Liver (tissue), 9 donors: ENCODE data around the gene NAPA. TPM values are rescaled to one million over a fixed set of nuclear protein-coding genes. Genes with fewer than 3 reads are reported as not detected.

ENCODE experiments used
- DNase-seq: peaks from one replicate; pipeline ENCODE4 v3.0.0-alpha.2; 2017; ENCODE audit warnings: low spot score
- H3K27ac ChIP-seq, 2 donors: one replicate each; pipeline ENCODE4 v1.7.0; 2013; ENCODE audit warnings: inconsistent platforms in 2 of 2, low read length in 2 of 2, control low read depth in 1 of 2, low read depth in 1 of 2, mild to moderate bottlenecking in 1 of 2
- H3K27me3 ChIP-seq, 4 donors: one replicate each; pipeline versions ENCODE4 v1.6.1 to v1.7.0; 2013; ENCODE audit warnings: low read length in 3 of 4, inconsistent platforms in 1 of 4, mild to moderate bottlenecking in 1 of 4, moderate library complexity in 1 of 4; ENCODE audit not compliant: control insufficient read depth in 4 of 4, insufficient read depth in 4 of 4
- H3K36me3 ChIP-seq, 4 donors: one replicate each; pipeline versions ENCODE4 v1.6.1 to v1.7.0; 2013; ENCODE audit warnings: low read length in 3 of 4, mild to moderate bottlenecking in 3 of 4, low read depth in 1 of 4, moderate library complexity in 1 of 4; ENCODE audit not compliant: control insufficient read depth in 4 of 4, insufficient read depth in 3 of 4
- H3K4me1 ChIP-seq, 4 donors: one replicate each; pipeline versions ENCODE4 v1.6.1 to v1.7.0; 2013; ENCODE audit warnings: low read length in 3 of 4, mild to moderate bottlenecking in 3 of 4, moderate library complexity in 1 of 4; ENCODE audit not compliant: control insufficient read depth in 4 of 4, insufficient read depth in 4 of 4
- H3K4me3 ChIP-seq, 3 donors: one replicate each; pipeline versions ENCODE4 v1.6.1 to v1.7.0; 2013; ENCODE audit warnings: low read length in 3 of 3, control low read depth in 1 of 3, low read depth in 1 of 3, mild to moderate bottlenecking in 1 of 3
- H3K9ac ChIP-seq, 2 donors: one replicate each; pipeline ENCODE4 v1.7.0; 2013; ENCODE audit warnings: low read length in 2 of 2, mild to moderate bottlenecking in 2 of 2, moderate library complexity in 2 of 2, control low read depth in 1 of 2, low read depth in 1 of 2
- H3K9me3 ChIP-seq, 4 donors: one replicate each; pipeline versions ENCODE4 v1.6.1 to v1.7.0; 2013; ENCODE audit warnings: low read length in 3 of 4; ENCODE audit not compliant: control insufficient read depth in 4 of 4
- EGR1 ChIP-seq, 2 donors: IDR thresholded peaks; 2 replicates each; pipeline ENCODE4 v1.6.1; 2016 to 2018; ENCODE audit warnings: antibody characterized with exemption in 2 of 2, low read depth in 2 of 2
- FOXA1 ChIP-seq: IDR thresholded peaks from 2 replicates; pipeline ENCODE4 v1.6.1; 2016; ENCODE audit warnings: antibody characterized with exemption
- GABPA ChIP-seq, 2 donors: IDR thresholded peaks in 1 of 2; conservative IDR thresholded peaks in 1 of 2; 2 replicates each; pipeline ENCODE4 v1.6.1; 2016; ENCODE audit warnings: antibody characterized with exemption in 2 of 2, mild to moderate bottlenecking in 1 of 2, moderate library complexity in 1 of 2
- JUND ChIP-seq, 2 donors: IDR thresholded peaks; 2 replicates each; pipeline ENCODE4 v1.6.1; 2016; ENCODE audit warnings: antibody characterized with exemption in 2 of 2
- RXRA ChIP-seq, 2 donors: IDR thresholded peaks; 2 replicates each; pipeline ENCODE4 v1.6.1; 2017 to 2018; ENCODE audit warnings: antibody characterized with exemption in 2 of 2, mild to moderate bottlenecking in 1 of 2
- SP1 ChIP-seq: IDR thresholded peaks from 2 replicates; pipeline ENCODE4 v1.6.1; 2018; ENCODE audit warnings: antibody characterized with exemption, mild to moderate bottlenecking
- TAF1 ChIP-seq: conservative IDR thresholded peaks from 2 replicates; pipeline ENCODE4 v1.6.1; 2016; ENCODE audit warnings: antibody characterized with exemption, mild to moderate bottlenecking
- YY1 ChIP-seq: IDR thresholded peaks from 2 replicates; pipeline ENCODE4 v1.6.1; 2016; ENCODE audit warnings: antibody characterized with exemption, mild to moderate bottlenecking
- WGBS: extraction: QIAGEN DNeasy Blood & Tissue Kit; methylation state at CpG from one replicate; pipeline ENCODE4 v1.1.7; 2013; 5-methylcytosine and 5-hydroxymethylcytosine counted together
- polyA plus RNA-seq, 2 donors: library from polyadenylated mRNA; stranded (reverse) in 1 of 2; unstranded in 1 of 2; fragments of 200-250 nt in 1 of 2; fragments of >200 nt in 1 of 2; fragmentation: Nextera tagmentation in 1 of 2; extraction: Ambion mirVana in 1 of 2; gene quantifications; one replicate each; pipeline versions ENCODE4 v1.2.1 to v1.2.3, GENCODE V29; 2013 to 2015
- total RNA-seq, 2 donors: library from RNA; depleted of rRNA; stranded (reverse); fragments of >200 nt; gene quantifications; one replicate each; pipeline ENCODE4 v1.2.3, GENCODE V29; 2014
- TF ChIP-seq, protein P1 (sequence below): IDR thresholded peaks from 2 replicates; pipeline ENCODE4 v1.6.1; 2016; ENCODE audit warnings: antibody characterized with exemption
- TF ChIP-seq, protein P2 (sequence below): IDR thresholded peaks from 2 replicates; pipeline ENCODE4 v1.6.1; 2016; ENCODE audit warnings: antibody characterized with exemption, mild to moderate bottlenecking
- TF ChIP-seq, protein P3 (sequence below): fragments of 150-350 bp; IDR thresholded peaks from 2 replicates; pipeline ENCODE4 v1.5.1; 2017; ENCODE audit warnings: improper control_type of control experiment, low read depth, low read length; ENCODE audit not compliant: missing input control
- TF ChIP-seq, protein P4 (sequence below): IDR thresholded peaks from 2 replicates; pipeline ENCODE4 v1.6.1; 2016; ENCODE audit warnings: antibody characterized with exemption
- donor health status: healthy.
- donor health status: healthy.
- donor health status: healthy.
- donor health status: healthy.
- donor health status: healthy.

The NAPA gene
- total and polyA plus RNA-seq, 4 donors, result 73.4 to 132 (median 120) TPM

DNA sequence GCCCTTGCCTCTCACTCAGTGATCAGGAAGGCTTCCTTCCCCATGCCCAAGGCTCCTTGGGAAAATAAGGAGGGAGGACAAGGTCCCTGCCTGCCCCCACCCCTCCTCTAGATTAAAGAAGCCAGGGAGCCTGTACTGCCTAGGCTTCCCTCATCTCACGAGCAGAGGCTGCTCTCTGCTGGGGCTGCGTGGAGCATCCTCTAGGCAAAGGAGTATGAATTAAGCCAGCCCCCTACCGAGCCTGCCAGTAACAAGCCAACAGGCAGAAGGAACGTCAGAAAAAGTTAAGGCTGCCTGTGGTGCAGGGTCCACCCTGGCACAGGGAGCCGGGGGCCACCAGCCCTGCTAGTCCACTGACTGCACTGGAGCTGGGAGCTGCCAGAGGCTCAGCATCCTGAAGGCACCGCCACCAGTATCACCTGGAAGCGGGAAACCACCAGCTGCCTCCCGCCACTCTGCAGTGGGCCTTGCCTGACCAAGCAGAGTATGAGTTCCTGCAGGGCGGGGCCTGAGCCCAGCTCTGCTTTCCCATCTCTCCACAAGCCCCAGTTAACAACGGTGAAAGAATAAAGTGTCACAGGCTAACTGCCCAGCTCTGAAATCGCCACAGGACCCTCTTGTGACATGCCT is 6.8 kb downstream of the NAPA start:
- TF ChIP-seq SP1 (no peak), FOXA1 (no peak)
- TF ChIP-seq, protein P1, sequence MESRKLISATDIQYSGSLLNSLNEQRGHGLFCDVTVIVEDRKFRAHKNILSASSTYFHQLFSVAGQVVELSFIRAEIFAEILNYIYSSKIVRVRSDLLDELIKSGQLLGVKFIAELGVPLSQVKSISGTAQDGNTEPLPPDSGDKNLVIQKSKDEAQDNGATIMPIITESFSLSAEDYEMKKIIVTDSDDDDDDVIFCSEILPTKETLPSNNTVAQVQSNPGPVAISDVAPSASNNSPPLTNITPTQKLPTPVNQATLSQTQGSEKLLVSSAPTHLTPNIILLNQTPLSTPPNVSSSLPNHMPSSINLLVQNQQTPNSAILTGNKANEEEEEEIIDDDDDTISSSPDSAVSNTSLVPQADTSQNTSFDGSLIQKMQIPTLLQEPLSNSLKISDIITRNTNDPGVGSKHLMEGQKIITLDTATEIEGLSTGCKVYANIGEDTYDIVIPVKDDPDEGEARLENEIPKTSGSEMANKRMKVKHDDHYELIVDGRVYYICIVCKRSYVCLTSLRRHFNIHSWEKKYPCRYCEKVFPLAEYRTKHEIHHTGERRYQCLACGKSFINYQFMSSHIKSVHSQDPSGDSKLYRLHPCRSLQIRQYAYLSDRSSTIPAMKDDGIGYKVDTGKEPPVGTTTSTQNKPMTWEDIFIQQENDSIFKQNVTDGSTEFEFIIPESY, result no peak
- no peak overlapping the region for H3K27ac ChIP-seq
- no peak overlapping the region for H3K4me3 ChIP-seq
- no peak for DNase-seq
- peaks cover 24 to 73% (median 58%) of the 10 kb centered on the region in 4 donors for H3K4me1 ChIP-seq
- peaks cover 0 to 13% (median 10%) of the 10 kb centered on the region in 4 donors for H3K36me3 ChIP-seq
- H3K9ac ChIP-seq, result no peak overlapping the region
- H3K9me3 ChIP-seq, result no peaks in the 10 kb centered on the region
- no peaks in the 10 kb centered on the region for H3K27me3 ChIP-seq
- WGBS, result 86% methylated on average over 11 of the region's 11 CpGs

DNA sequence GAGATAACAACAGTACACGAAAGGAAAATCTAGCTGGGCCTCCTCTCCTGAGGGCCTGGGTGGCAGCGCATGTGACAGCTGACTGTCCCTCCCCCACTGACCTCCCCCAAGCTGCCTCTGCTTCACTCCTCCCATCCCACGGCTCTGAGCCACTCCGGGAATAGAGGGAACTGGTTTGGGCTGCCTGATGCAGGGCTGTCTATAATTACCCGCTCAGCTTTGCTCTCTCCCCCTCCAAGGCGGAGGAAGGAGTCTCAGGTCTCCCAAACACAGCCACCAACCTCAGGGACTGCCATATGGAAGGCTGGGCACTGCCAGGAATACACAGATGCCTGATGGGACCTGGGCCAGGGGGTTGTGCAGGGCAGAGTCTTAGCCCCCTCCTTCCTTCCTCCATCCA is 7.9 kb downstream of the NAPA start:
- DNase-seq, result no peak
- TF ChIP-seq, protein P2, sequence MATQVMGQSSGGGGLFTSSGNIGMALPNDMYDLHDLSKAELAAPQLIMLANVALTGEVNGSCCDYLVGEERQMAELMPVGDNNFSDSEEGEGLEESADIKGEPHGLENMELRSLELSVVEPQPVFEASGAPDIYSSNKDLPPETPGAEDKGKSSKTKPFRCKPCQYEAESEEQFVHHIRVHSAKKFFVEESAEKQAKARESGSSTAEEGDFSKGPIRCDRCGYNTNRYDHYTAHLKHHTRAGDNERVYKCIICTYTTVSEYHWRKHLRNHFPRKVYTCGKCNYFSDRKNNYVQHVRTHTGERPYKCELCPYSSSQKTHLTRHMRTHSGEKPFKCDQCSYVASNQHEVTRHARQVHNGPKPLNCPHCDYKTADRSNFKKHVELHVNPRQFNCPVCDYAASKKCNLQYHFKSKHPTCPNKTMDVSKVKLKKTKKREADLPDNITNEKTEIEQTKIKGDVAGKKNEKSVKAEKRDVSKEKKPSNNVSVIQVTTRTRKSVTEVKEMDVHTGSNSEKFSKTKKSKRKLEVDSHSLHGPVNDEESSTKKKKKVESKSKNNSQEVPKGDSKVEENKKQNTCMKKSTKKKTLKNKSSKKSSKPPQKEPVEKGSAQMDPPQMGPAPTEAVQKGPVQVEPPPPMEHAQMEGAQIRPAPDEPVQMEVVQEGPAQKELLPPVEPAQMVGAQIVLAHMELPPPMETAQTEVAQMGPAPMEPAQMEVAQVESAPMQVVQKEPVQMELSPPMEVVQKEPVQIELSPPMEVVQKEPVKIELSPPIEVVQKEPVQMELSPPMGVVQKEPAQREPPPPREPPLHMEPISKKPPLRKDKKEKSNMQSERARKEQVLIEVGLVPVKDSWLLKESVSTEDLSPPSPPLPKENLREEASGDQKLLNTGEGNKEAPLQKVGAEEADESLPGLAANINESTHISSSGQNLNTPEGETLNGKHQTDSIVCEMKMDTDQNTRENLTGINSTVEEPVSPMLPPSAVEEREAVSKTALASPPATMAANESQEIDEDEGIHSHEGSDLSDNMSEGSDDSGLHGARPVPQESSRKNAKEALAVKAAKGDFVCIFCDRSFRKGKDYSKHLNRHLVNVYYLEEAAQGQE, result no peak
- H3K36me3 ChIP-seq, result peaks cover 0 to 20% (median 18%) of the 10 kb centered on the region in 4 donors
- 65% methylated on average over 6 of the region's 6 CpGs for WGBS
- H3K9ac ChIP-seq, result no peak overlapping the region
- peaks cover 24 to 63% (median 50%) of the 10 kb centered on the region in 4 donors for H3K4me1 ChIP-seq
- no peaks in the 10 kb centered on the region for H3K27me3 ChIP-seq
- no peak overlapping the region for H3K27ac ChIP-seq
- H3K4me3 ChIP-seq, result no peak overlapping the region
- H3K9me3 ChIP-seq, result no peaks in the 10 kb centered on the region

DNA sequence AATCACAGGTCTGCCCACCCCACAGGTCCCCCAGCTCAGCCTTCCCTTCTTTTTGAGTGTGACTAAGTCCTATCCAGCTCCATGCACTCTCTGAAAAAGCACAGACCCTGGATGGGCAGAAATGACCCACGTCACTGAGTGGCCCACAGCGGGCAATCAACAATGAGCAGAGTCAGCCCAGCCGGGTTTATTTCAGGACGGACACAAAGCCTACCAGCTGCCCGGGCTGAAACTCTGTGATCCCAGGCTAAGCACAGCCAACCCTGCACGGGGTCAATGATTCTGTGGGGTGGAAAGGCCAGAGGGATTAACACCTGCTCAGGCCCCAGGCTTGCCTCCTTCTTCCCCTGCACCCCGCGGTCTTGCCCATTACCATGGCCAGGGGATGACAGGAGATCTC is 8.4 kb downstream of the NAPA start:
- no peak overlapping the region for H3K9ac ChIP-seq
- no peak overlapping the region for H3K27ac ChIP-seq

More for the DNA sequence above, 8.4 kb downstream of the NAPA start:
- Histone ChIP-seq H3K9me3 (no peaks in the 10 kb centered on the region), H3K4me3 (no peak overlapping the region), H3K36me3 (peaks cover 0 to 23% (median 19%) of the 10 kb centered on the region in 4 donors), H3K27me3 (no peaks in the 10 kb centered on the region), H3K4me1 (peaks cover 19 to 57% (median 45%) of the 10 kb centered on the region in 4 donors)
- WGBS, result 75% methylated on average over 8 of the region's 8 CpGs
- no peak for DNase-seq
- TF ChIP-seq EGR1 (IDR thresholded peaks at IDR 0.05; ENCODE audit: low read depth in 2 of 2) (no peak), GABPA (IDR thresholded peaks at IDR 0.05 in 1 of 2, conservative IDR thresholded peaks at IDR 0.05 in 1 of 2) (no peak), RXRA (IDR thresholded peaks at IDR 0.05) (no peak), YY1 (no peak), TAF1 (no peak), JUND (IDR thresholded peaks at IDR 0.05) (no peak)
- TF ChIP-seq, protein P2, result no peak
- TF ChIP-seq, protein P3, sequence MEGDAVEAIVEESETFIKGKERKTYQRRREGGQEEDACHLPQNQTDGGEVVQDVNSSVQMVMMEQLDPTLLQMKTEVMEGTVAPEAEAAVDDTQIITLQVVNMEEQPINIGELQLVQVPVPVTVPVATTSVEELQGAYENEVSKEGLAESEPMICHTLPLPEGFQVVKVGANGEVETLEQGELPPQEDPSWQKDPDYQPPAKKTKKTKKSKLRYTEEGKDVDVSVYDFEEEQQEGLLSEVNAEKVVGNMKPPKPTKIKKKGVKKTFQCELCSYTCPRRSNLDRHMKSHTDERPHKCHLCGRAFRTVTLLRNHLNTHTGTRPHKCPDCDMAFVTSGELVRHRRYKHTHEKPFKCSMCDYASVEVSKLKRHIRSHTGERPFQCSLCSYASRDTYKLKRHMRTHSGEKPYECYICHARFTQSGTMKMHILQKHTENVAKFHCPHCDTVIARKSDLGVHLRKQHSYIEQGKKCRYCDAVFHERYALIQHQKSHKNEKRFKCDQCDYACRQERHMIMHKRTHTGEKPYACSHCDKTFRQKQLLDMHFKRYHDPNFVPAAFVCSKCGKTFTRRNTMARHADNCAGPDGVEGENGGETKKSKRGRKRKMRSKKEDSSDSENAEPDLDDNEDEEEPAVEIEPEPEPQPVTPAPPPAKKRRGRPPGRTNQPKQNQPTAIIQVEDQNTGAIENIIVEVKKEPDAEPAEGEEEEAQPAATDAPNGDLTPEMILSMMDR, result no peak
- TF ChIP-seq, protein P4, sequence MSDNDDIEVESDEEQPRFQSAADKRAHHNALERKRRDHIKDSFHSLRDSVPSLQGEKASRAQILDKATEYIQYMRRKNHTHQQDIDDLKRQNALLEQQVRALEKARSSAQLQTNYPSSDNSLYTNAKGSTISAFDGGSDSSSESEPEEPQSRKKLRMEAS, result no peak
